Measurements from ENCODE around the gene DROSHA. TPM values are rescaled to one million over a fixed set of nuclear protein-coding genes. Genes with fewer than 3 reads are reported as not detected.

The DROSHA gene
- total RNA-seq, 1 experiment from 2014 or later: 106 TPM

- no peaks in the 10 kb centered on the region for H3K9me3 Mint-ChIP-seq
- H3K23me2 ChIP-seq (ENCODE audit: insufficient read length, low read depth, low read length, poor library complexity, severe bottlenecking): no peaks in the 10 kb centered on the region
- H2BK20ac ChIP-seq (ENCODE audit: low read depth, low read length, poor library complexity, severe bottlenecking): no peak overlapping the region
- no peak for TF ChIP-seq CTCF (conservative IDR thresholded peaks at IDR 0.05)
- peaks cover 4% of the 10 kb centered on the region; the same call in 1 of the 2 replicates for H3K4me1 ChIP-seq (ENCODE audit: insufficient read depth, low read length)
- H2BK12ac ChIP-seq (ENCODE audit: insufficient read length, low read depth, low read length): no peak overlapping the region
- no peak overlapping the region for H2BK15ac ChIP-seq (ENCODE audit: low read depth, low read length)
- peaks cover 0 to 4% of the 10 kb centered on the region in 2 experiments; a peak in 1 of 4 replicates for H3K4me1 Mint-ChIP-seq
- no peaks in the 10 kb centered on the region for H3K79me1 ChIP-seq (ENCODE audit: insufficient read depth, low read depth, low read length, poor library complexity, severe bottlenecking)
- H4K5ac ChIP-seq (ENCODE audit: insufficient read length, low read depth, low read length): no peak overlapping the region
- H3K36me3 Mint-ChIP-seq (ENCODE audit: insufficient read depth in 1 of 3, low read depth in 3 of 3): peaks cover 13 to 43% (median 16%) of the 10 kb centered on the region in 3 experiments; a peak in 6 of 7 replicates
- no peak overlapping the region for H3K27ac ChIP-seq (ENCODE audit: insufficient read length, low read depth, low read length)
- H3K4me3 Mint-ChIP-seq: no peak overlapping the region
- H3K79me2 ChIP-seq (ENCODE audit: insufficient read depth, low read length): no peaks in the 10 kb centered on the region; the same call in 1 of the 2 replicates
- H3K56ac ChIP-seq (ENCODE audit: insufficient read length, low read depth, low read length): no peak overlapping the region
- H3K27me3 Mint-ChIP-seq (ENCODE audit: low read depth): no peaks in the 10 kb centered on the region
- no peak overlapping the region for H3T11ph ChIP-seq (ENCODE audit: low read length)
- H3K4me2 ChIP-seq (ENCODE audit: insufficient read depth, insufficient read length, low read length): no peak overlapping the region
- H3K27me3 ChIP-seq (ENCODE audit: insufficient read depth, low read length): no peaks in the 10 kb centered on the region
- H4K8ac ChIP-seq (replicated peaks; ENCODE audit: insufficient read length, low read depth, low read length): no peak overlapping the region
- no peak overlapping the region for H2BK120ac ChIP-seq (ENCODE audit: low read depth, low read length, poor library complexity, severe bottlenecking)
- H3K18ac ChIP-seq (ENCODE audit: insufficient read length, low read depth, low read length): no peak overlapping the region
- H2AFZ ChIP-seq (ENCODE audit: low read length): no peak overlapping the region
- H2AK5ac ChIP-seq (ENCODE audit: insufficient read length, low read length): no peak overlapping the region
- no peak overlapping the region for H2BK5ac ChIP-seq (ENCODE audit: insufficient read length, low read length)
- H3K4ac ChIP-seq (ENCODE audit: low read depth, low read length): no peak overlapping the region
- H3K14ac ChIP-seq (ENCODE audit: insufficient read depth, low read length): no peak overlapping the region
- H3K27ac Mint-ChIP-seq: no peak overlapping the region
- H4K91ac ChIP-seq (ENCODE audit: insufficient read length, low read depth, low read length): no peak overlapping the region
- no peaks in the 10 kb centered on the region for H4K20me1 ChIP-seq (ENCODE audit: control insufficient read depth, insufficient read depth, insufficient read length)
- H3K9me3 ChIP-seq (ENCODE audit: control insufficient read depth, low read depth, low read length): no peaks in the 10 kb centered on the region
- WGBS (ENCODE audit: extremely low coverage, insufficient read length, low lambda C conversion rate): no CpG with 5 or more reads among the region's 2 CpGs
- H3K23ac ChIP-seq (ENCODE audit: insufficient read length, low read depth, low read length): no peak overlapping the region
- DNase-seq: no peak
- H3K9ac ChIP-seq (ENCODE audit: extremely low read depth, insufficient read length, low read length): no peak overlapping the region
These were observed 60.9 kb downstream of the DROSHA start for GRCh38 chr5:31471040-31471439.

Measured in H9 (cell line).